ENCODE data around the gene PGBD2.
"Not testable (repeated sequence)": the region's sequence is repeated elsewhere in the genome, so short reads cannot be mapped to it uniquely, and the experiment has no call there.

The PGBD2 gene

GRCh38 chr1:248906009-248906752 is at the start of gene PGBD2:
PGBD2 (plus strand) TSS chr1:248906235; CDS start chr1:248913863, 7,628 bp downstream.
- DNase-seq = peak; percentile 95

DNA sequence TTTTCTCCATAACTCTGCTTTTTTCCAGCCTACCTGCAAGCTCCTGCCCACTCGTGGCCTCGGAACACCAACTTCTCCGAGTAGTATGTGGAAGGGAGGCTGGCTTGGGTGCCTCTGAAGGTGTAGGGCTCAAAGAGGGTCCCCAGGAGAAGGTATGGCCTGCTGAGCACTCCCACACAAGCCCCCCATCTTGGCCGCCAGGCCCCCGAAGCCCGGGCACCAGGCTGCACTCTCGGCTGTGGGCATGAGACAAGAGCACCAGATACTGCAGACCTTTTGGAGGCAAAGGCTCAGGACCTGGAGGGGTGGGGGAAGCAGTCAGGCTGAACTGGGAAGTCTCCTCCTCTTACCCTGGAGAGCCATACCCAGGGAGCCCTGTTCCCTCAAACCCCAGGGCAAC is 48.8 kb upstream of the PGBD2 start:
- no peak for DNase-seq

GRCh38 chr1:248857749-248858095 is 48.3 kb upstream of the PGBD2 start:
- no peak for DNase-seq

DNA sequence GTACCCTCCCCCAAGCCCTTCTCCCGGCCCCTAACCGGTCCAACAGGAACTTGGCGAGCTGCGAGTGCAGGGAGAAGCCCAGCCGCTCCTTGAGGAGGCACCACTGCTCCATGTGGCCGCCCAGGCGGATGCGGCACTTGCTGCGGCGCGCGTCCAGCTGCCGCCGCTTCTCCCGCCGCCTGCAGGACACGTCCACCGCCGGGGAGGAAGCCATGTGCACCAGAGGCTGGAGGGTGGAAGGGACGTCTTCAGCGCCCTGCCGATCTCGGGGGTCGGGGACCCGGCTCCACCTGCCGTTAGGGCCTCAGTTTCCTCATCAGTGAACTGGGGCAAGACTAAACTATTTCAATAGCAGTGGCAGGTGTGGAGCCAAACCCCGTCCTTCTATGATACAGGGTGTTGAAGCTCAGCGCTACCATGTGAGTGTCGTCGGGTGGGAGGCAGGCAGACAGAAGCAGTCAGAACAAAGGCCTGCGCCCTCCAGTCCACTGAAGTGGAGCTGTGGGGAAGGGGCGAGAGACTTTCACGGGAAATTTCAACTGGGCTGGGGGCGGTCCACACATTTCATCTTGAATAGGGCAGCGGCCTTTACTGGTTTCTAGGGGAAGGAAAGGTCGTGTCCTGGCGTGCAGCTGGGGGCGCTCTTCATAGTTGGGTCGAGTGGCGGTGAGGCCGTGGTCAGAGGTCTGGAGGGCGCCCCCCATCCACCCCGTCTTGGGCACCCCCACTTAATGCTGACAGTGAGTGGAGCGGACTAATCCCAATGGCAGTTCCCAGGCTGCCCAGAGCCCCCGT is 47.7 kb upstream of the PGBD2 start:
- DNase-seq = peak; percentile 32

DNA sequence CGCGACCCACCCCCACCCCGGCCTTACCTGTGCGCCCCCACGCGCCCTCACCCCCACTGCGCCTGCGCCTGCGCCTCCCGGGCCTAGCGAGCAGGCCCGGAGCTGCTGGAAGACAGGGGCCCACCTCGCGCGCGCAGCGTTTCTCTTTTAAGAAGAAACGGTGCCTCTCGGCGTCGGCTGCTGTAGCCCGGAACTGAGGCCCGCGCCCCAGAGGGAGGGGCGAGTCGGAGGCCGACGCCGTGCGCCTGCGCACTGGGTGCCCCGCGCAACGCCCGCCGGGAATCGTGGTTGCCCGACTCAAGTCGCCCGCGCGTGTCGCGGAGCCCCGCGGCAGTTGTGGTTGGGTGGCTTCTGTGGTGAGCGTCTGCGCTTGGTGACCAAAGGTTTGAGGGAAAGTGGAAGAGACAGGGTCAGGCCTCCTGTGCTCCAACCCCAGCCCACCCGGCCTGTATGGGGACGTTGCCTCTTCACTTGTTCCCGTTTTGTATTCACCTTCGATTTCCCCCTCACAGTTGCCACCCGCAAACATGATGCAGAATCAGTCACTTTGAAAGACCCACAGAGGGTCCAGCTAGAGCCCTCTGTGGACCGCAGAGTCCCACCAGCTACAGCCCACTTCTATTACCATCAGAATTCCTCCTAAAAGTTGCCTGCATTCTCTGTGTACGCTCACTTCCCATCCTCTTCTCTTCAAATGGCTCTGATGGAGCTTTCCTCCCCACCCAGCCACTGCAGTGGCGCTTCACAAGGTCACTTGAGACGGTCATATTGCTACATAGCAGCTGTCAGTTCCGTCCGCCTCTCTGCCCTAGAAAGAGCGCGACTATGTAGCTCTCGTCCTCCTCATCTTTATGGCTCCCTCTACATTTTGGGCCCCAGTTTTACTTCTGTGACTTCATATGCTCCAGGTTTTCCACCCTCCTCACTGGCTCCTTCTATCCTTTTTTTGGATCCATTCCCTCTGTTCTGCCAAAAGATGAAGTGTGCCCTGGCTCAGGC is 46.8 kb upstream of the PGBD2 start, which contains the start of gene ZNF692:
Gene ZNF692, minus strand, starts transcription at position 195 of the 999 bp plus-strand sequence. CDS start 776 bp downstream, outside the sequence.
- peak; percentile 98 for DNase-seq

- DNase-seq = no peak
These were observed 46.0 kb upstream of the PGBD2 start for GRCh38 chr1:248860007-248860406.

- DNase-seq = no peak
These were observed 44.4 kb upstream of the PGBD2 start for GRCh38 chr1:248861616-248862015.

DNA sequence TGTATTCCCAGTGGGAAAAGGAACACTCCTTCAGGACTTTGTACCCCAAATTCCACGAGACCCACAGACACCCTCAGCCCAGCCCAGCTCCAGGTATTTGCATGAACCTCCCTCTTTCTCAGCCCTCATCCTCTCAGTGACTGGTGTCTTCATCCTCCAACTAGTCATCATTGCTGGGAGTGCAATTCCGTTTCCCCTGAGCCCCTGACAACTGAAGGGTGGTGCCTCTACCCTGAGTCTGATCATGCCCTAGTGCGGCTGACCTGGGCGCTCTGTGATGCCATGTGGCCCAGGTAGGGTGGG is 43.4 kb upstream of the PGBD2 start:
- no peak for DNase-seq

DNA sequence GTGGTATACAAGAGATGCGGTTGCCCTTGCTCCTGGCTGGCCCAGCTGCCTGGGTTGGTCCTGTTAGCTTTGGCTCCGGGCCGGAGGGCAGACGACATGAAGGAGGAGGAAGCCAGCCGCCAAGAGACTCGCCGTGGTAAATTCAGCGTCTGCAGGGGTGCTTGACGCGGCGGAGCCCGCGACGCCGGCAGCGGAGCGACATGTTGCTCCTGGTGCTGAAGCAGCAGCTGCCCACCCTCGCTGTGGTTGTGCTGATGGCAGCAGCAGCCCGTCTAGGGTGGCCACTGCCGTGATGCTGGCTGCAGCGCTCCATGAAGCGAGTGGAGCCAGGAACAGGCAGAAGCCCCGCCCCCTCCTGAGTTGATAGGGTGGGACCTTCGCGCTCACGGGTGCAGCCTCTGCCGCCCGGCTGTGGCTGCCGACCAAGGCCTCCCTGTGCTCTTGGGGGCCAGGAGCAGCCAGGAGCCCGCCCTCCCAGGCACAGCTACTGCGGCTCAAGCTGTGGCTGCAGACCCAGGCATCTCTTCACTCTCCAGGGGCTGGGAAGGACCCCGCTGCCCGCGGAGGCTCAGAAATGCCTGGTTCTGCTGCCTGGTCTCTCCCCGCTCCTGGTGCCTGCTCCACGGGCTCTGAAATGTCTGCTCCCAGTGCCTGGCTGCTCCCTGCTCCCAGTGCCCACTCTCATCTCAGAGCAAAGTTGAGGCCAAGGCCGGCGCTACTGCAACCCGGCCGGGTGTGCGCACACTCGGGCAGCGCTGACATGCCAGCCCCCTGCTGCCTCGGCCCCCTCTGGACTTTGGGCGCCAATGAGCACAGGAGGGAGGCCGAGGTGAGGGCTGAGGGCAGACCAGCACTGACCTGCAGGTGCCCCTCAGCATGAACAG is 42.8 kb upstream of the PGBD2 start:
- DNase-seq = peak; percentile 76

- DNase-seq = no peak
These were observed 34.1 kb upstream of the PGBD2 start for GRCh38 chr1:248871837-248872401.

- peak; percentile 66 for DNase-seq
These were observed 33.2 kb upstream of the PGBD2 start for GRCh38 chr1:248872752-248873408.

- DNase-seq = peak; percentile 96
These were observed 32.5 kb upstream of the PGBD2 start for GRCh38 chr1:248873409-248873992.

GRCh38 chr1:248873993-248874533 is 32.0 kb upstream of the PGBD2 start:
- peak; percentile 84 for DNase-seq

DNA sequence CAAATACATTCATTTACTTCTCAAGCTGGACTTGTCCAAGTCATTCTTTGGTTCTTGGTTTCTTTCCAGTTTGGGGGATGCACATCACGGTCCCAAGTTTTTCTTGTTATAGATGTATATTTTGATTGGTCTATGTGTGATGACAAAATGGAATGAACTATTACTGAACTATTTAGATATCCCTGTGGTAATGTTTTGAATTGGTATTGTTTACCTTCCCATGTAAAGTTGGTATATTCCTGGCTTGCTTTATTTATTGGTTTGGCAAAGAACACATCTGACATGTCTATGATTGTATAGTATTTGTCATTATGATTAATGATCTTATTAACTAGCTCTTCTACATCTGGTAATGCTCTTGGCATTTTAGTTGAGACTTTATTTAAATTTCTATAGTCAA is 24.8 kb upstream of the PGBD2 start:
- DNase-seq = no peak

DNA sequence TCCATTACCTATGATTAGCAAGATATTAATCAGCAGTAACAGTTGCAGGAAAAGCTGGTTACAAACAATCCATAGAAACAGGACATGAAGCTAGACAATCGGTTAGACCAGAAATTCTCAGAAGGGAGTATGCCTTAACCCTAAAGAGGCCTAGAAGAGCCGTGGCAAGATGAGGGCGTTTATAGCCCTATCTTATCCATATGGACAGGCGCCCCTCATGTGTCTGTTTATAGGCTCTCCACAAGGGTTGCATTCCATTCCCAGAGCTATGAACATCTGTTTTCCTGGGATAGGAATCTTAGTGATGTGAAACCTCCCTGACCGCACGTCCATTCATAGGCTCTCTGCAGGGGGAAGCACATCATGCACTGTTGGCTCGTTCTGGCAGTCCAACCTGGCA is 23.6 kb upstream of the PGBD2 start:
- not testable (repeated sequence) for DNase-seq

DNA sequence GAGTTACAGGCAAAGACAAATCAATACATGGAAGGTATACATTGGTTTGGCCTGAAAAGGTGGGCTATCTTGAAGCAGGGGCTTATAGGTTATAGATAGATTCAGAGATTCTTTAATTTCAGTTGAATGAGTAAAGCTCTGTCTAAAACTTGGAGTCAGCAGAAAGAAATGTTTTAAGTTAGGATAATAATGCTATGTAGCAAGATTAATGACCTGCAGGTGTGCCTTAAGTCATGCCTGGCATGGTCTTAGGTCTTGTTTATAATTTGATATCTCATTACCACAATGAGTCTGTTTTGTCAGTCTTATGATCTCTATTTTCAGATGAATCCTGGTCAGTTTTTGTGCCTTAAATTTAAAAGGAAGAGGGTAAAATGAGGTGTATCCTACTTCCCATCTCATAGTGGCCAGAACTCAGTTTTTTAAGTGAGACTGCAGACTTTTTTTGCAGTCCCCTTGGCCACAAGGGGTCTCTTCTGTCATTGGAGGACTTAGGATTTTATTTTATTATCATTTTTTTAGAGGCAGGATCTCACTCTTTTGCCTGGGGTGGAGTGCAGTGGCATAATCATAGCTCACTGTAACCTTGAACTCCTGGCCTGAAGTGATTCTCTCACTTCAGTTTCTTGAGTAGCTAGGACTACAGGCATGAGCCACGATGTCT is 21.3 kb upstream of the PGBD2 start:
- no peak for DNase-seq

DNA sequence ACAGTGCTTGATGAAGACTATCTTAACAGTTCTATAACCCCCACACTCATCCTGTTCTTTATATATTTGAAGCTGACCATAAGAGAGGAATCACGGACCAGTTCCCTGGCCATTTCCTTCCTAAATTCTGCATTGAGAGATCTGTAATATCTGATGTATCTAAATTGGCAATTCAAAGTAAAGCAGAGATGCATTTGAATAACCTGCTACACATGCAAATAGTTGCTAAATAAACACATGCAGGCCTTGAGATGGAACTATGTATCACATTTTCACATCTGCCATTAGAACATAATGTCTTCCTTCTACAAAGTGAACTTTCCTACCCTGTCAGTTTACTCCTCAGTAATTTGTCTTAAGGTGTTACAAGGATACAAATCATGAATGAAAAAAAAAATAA is 20.4 kb upstream of the PGBD2 start:
- no peak for DNase-seq

GRCh38 chr1:248886237-248886895 is 19.7 kb upstream of the PGBD2 start:
- no peak for DNase-seq

GRCh38 chr1:248889914-248890243 is 16.2 kb upstream of the PGBD2 start:
- DNase-seq = not testable (repeated sequence)

Data from stimulated activated CD4-positive, alpha-beta T cell treated with anti-CD3 and anti-CD28 coated beads, Interleukin-1b, Interleukin-23, amount 100 ng/mL, for 48 hours (primary cell).